ENCODE results near the gene STK32C.

STK32C gene

GRCh38 chr10:132265890-132266496, 41.8 kb downstream of the STK32C start:
- DNase-seq (ENCODE audit: low spot score), result no peak

DNA sequence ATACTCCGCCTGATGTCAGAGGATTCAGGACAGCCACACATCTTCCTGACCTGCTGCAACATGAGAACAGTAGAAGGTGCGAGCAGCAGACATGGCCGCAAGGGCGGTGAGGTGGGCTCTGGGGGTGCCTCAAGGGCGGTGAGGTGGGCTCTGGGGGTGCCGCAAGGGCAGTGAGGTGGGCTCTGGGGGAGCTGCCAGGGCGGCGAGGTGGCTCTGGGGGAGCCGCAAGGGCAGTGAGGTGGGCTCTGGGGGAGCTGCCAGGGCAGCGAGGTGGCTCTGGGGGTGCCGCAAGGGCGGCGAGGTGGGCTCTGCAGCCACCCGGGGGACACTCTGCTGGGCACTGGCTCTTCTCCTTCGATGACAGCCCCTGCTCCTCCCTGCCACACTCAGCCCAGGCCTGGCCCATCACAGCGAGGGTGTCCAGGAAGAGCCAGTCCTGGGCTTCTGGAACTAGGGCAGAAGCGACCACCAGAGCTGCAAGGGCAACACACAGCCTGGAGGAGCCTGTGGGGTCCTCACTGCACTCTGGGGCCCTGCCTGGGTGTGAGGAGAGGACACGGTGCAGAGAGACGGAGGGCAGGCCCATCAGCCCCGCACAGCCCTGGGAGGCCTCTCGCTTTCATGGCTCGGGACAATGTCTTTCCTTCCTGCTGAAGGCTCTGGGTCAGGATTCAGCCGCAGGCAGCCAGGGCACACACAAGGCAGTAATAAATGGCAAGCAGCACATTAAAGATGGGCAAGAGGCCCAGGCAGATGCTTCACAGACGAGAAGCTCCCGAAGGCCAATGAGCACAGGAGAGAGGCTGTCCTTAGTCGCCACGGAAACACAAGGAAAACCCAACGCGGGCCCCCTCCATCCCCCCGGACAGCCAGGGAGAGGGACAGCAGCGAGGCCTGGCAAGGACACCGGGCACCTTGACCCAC, 42.5 kb downstream of the STK32C start:
- DNase-seq (ENCODE audit: low spot score), result peak; percentile 77

DNA sequence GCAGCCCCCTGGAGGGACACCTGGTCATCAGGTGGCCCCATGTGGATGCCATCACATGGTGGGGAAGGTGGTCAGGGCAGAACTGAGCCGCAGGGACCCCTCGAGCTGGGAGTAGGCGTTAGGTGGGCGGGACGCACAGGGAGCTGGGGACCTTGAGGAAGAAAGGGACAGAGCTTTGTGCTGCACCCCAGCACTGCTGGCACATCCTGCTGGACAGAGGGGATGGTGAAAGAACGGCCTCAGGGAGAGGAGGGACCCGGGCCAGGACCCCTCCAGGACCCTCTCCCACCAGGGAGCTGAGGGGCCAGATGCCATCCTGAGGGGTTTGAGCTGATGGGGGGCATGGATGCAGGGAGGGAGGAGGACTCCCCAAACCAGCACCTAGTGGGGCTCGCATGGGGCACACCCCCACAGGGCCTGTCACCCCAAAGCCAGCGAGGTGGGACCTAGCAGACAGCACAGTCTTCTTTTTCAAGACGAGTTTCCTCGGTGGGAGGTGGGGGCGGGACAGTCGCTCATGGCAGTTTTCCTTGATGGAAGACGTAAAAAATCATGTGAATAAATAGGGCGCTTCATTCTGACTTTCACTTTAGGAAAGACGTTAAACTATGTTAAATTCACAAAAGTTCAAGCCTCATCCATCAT, 43.3 kb downstream of the STK32C start:
- DNase-seq (ENCODE audit: low spot score), result no peak

GRCh38 chr10:132263866-132264265, 43.9 kb downstream of the STK32C start:
- no peak for DNase-seq (ENCODE audit: low spot score)

DNA sequence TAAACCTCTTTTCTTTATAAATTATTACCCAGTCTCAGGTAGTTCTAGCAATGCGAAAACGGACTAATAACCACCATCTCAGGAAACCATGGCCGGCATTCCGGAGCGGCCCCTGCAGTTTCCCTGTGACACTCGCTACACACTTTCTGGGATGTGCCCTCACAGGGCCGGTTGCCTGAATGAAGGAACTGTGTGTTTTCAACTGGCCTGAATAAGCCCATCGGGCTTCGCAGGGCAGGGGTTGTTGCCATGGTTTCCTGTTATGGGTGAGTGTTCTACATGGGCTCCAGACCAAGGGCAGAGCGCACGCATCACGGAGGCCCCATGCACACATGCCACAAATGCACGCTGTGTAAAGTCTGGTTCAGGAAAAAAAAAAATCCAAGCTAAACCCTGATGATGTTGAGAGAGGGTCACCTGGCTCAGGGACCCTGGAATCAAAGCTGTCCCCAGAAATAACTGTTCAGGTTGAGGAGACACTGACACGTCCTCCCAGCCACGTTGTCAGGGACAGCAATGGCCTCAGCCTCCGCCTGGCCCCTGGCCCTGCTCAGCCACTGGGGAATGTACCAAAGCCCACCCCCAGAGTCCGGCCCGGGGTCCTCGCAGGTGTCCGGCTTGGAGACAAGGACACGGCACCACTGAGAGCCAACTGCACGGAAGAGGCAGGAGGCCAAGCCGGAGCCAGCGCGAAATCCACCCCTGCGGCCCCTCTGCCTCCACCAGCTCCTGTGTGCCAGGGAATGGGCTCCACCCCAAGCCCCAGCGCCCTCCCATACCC, 47.9 kb downstream of the STK32C start:
- no peak for DNase-seq (ENCODE audit: low spot score)

- DNase-seq (ENCODE audit: low spot score), result no peak
Observed at GRCh38 chr10:132258423-132258822, 49.3 kb downstream of the STK32C start.

- no peak for DNase-seq (ENCODE audit: low spot score)
Observed at GRCh38 chr10:132257907-132258306, 49.8 kb downstream of the STK32C start.

DNA sequence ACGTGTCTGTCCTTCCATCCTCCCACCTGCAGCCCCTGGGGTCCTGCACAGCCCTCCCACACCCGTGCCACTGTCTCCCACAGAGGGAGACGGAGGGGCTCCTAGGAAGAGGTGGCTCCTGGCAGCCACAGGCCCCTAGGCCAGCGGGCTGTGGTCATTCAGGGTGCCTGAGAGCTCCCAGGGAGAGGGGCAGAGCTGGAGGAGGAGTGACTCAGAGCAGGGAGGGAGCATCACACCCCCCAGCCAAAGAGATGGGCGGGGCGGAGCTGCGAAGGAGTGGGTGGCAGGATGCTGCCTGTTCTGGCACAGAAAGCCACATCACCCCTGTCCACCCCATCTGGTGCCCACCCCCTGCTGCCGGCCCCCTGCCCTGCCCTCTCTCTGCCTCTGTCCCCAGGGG, 50.5 kb downstream of the STK32C start:
- DNase-seq (ENCODE audit: low spot score), result peak; percentile 94

DNA sequence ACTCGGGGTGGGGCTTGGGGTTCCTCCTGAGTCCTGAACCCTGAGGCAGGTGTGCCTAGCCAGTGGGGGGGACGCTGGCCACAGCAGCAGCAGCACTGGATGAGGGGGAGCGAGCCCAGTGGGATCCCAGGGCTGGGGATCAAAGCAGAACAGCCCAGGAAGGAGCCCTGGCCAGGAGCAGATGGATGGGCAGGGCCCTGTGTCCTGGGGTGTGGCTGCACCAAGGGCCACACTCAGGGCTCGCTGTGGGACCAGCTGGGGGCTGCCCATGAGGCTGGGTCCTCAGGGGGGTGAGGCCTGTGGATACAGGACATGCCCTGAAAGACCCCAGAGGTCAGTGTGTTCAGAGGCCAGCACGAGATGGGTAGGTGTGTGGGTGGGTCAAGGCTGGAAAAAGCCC, 50.9 kb downstream of the STK32C start:
- DNase-seq (ENCODE audit: low spot score), result no peak

- no peak for DNase-seq (ENCODE audit: low spot score)
Observed at GRCh38 chr10:132255489-132256344, 52.0 kb downstream of the STK32C start.

- DNase-seq (ENCODE audit: low spot score), result no peak
Observed at GRCh38 chr10:132254841-132255240, 52.9 kb downstream of the STK32C start.

- no peak for DNase-seq (ENCODE audit: low spot score)
Observed at GRCh38 chr10:132253092-132253687, 54.6 kb downstream of the STK32C start.

DNA sequence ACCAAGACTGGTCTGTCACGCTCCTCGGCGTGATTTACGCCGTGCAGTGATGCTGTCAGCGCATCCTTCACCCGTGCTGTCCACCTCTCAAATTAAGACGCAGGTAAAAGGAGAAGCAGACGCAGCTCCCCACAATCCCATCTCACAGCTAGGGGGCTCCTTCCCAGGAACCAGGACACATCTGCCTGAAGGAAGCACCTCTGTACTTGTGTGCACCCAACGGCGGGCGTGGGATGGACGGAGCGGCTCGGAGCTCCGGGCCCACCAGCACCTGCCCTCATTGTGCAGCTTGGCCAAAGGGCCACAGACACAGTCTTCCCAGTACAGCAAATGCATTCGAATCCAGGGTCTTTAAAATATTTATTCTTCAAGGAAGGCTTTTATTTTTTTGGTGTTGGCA, 55.3 kb downstream of the STK32C start:
- no peak for DNase-seq (ENCODE audit: low spot score)

DNA sequence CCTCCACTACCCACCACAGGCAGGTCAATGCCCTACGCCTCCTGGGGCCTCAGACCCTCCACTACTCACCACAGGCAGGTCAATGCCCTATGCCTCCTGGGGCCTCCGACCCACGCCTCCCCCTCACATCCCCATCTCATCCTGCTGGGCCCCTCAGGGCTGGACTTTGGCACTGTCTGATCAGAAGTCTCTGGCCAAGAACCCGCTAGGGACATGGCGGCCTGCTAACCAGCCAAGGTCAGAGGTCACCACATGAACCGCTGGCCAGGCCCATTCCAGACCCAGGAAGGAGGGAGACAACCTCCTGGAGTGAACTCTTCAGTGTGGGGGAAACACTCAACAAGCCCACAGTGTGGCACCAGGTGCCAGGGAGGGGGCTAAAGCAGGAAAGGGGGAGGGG, 55.8 kb downstream of the STK32C start:
- no peak for DNase-seq (ENCODE audit: low spot score)

GRCh38 chr10:132250481-132251475, 57.0 kb downstream of the STK32C start:
- DNase-seq (ENCODE audit: low spot score), result no peak

- no peak for DNase-seq (ENCODE audit: low spot score)
Observed at GRCh38 chr10:132249824-132250375, 57.9 kb downstream of the STK32C start.

GRCh38 chr10:132249226-132249724, 58.5 kb downstream of the STK32C start:
- DNase-seq (ENCODE audit: low spot score), result no peak

GRCh38 chr10:132248455-132249225, 59.1 kb downstream of the STK32C start:
- DNase-seq (ENCODE audit: low spot score), result peak; percentile 96
